HepG2 (cell line): ENCODE results near the gene BDH2. TPM values are rescaled to one million over a fixed set of nuclear protein-coding genes. Genes with fewer than 3 reads are reported as not detected.

ENCODE experiments used
- ZNF230 ChIP-seq: sonication (generic); formaldehyde crosslinking; IDR thresholded peaks from 2 replicates; pipeline ENCODE4 v1.4.0; 2020; ENCODE audit warnings: mild to moderate bottlenecking, missing genetic modification reagents
- polyA plus RNA-seq, 8 experiments: library from polyadenylated mRNA; depleted of rRNA in 3 of 8; stranded (reverse) in 7 of 8; unstranded in 1 of 8; fragments of >200 nt; fragmentation: Illumina TruSeq in 4 of 8; extraction: Trizol in 4 of 8; gene quantifications; 2 replicates each; pipeline versions ENCODE4 v1.2.1 to v1.2.3, GENCODE V29; 2011 to 2016; ENCODE audit warnings: low read depth in 4 of 8, missing spikeins in 1 of 8, mixed read lengths in 1 of 8; ENCODE audit not compliant: insufficient read depth in 1 of 8
- total RNA-seq, 5 experiments: library from RNA; depleted of rRNA; stranded (reverse); fragments of >200 nt; fragmentation: Illumina TruSeq; extraction: Trizol; gene quantifications; 2 replicates each; pipeline ENCODE4 v1.2.3, GENCODE V29; 2016; ENCODE audit warnings: low read depth in 1 of 5
- TF ChIP-seq, protein P1 (sequence below): sonication (generic); formaldehyde crosslinking; IDR thresholded peaks from 2 replicates; pipeline ENCODE4 v1.5.1; 2020; ENCODE audit warnings: mild to moderate bottlenecking, missing genetic modification reagents, moderate library complexity
- TF ChIP-seq, protein P2 (sequence below): sonication (generic); formaldehyde crosslinking; IDR thresholded peaks from 2 replicates; pipeline ENCODE4 v1.5.0; 2020; ENCODE audit warnings: mild to moderate bottlenecking, missing genetic modification reagents, borderline replicate concordance

The BDH2 gene
- total and polyA plus RNA-seq, 2 of the 13 experiments (the other 11 are each of a cell fraction or from before 2014, with no cell fraction given): 34.8 to 46.2 TPM

DNA sequence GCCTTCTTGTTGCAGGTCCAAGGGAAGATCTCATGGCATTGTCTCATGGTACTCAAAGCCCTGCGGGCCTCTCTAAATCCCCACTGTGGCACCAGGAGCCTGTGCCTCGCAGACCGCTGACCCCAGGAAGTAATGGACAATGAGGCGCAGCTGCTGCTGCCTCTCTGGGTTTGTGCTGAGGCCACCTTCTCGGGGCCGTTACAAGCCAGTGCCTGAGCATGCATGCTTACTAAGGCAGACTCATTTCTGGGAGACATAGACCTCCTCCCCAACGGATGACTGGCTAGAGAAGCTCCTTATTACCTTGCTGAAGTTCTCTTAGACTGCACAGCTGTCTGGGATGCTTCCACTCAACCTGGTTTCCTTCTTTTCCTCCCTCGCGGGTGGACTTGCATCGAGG lies 1.3 kb downstream of the BDH2 start (continued):
- no peak for TF ChIP-seq ZNF230 (CRISPR knock-in tag)
- TF ChIP-seq, protein P1, sequence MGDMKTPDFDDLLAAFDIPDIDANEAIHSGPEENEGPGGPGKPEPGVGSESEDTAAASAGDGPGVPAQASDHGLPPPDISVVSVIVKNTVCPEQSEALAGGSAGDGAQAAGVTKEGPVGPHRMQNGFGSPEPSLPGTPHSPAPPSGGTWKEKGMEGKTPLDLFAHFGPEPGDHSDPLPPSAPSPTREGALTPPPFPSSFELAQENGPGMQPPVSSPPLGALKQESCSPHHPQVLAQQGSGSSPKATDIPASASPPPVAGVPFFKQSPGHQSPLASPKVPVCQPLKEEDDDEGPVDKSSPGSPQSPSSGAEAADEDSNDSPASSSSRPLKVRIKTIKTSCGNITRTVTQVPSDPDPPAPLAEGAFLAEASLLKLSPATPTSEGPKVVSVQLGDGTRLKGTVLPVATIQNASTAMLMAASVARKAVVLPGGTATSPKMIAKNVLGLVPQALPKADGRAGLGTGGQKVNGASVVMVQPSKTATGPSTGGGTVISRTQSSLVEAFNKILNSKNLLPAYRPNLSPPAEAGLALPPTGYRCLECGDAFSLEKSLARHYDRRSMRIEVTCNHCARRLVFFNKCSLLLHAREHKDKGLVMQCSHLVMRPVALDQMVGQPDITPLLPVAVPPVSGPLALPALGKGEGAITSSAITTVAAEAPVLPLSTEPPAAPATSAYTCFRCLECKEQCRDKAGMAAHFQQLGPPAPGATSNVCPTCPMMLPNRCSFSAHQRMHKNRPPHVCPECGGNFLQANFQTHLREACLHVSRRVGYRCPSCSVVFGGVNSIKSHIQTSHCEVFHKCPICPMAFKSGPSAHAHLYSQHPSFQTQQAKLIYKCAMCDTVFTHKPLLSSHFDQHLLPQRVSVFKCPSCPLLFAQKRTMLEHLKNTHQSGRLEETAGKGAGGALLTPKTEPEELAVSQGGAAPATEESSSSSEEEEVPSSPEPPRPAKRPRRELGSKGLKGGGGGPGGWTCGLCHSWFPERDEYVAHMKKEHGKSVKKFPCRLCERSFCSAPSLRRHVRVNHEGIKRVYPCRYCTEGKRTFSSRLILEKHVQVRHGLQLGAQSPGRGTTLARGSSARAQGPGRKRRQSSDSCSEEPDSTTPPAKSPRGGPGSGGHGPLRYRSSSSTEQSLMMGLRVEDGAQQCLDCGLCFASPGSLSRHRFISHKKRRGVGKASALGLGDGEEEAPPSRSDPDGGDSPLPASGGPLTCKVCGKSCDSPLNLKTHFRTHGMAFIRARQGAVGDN (CRISPR knock-in tag): peak; percentile 35; the same call in 1 of the 2 replicates
- TF ChIP-seq, protein P2, sequence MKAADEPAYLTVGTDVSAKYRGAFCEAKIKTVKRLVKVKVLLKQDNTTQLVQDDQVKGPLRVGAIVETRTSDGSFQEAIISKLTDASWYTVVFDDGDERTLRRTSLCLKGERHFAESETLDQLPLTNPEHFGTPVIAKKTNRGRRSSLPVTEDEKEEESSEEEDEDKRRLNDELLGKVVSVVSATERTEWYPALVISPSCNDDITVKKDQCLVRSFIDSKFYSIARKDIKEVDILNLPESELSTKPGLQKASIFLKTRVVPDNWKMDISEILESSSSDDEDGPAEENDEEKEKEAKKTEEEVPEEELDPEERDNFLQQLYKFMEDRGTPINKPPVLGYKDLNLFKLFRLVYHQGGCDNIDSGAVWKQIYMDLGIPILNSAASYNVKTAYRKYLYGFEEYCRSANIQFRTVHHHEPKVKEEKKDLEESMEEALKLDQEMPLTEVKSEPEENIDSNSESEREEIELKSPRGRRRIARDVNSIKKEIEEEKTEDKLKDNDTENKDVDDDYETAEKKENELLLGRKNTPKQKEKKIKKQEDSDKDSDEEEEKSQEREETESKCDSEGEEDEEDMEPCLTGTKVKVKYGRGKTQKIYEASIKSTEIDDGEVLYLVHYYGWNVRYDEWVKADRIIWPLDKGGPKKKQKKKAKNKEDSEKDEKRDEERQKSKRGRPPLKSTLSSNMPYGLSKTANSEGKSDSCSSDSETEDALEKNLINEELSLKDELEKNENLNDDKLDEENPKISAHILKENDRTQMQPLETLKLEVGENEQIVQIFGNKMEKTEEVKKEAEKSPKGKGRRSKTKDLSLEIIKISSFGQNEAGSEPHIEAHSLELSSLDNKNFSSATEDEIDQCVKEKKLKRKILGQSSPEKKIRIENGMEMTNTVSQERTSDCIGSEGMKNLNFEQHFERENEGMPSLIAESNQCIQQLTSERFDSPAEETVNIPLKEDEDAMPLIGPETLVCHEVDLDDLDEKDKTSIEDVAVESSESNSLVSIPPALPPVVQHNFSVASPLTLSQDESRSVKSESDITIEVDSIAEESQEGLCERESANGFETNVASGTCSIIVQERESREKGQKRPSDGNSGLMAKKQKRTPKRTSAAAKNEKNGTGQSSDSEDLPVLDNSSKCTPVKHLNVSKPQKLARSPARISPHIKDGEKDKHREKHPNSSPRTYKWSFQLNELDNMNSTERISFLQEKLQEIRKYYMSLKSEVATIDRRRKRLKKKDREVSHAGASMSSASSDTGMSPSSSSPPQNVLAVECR: peak; percentile 30; the same call in 1 of the 2 replicates
